ENCODE measurements around the gene TTC28.

GRCh38 chr22:28442264-28442710, 237.4 kb downstream of the TTC28 start:
- no peak for TF ChIP-seq ZNF274 (IDR thresholded peaks at IDR 0.05; ENCODE audit: low read depth, low read length)
- no peak for TF ChIP-seq SUZ12 (IDR thresholded peaks at IDR 0.05; ENCODE audit: extremely low read depth, insufficient read depth, insufficient read length)
